Loucy (cell line): ENCODE data around the gene RNF7.
"Not testable (repeated sequence)": the region's sequence is repeated elsewhere in the genome, so short reads cannot be mapped to it uniquely, and the experiment has no call there.

ENCODE experiments used
- H2AFZ ChIP-seq: fragments of 200-600 bp; sonication (generic); 2 replicates; pipeline ENCODE4 v1.6.0; 2016; ENCODE audit warnings: antibody characterized with exemption, mild to moderate bottlenecking, low read length, moderate library complexity
- H3F3A ChIP-seq: fragments of 200-600 bp; 2 replicates; pipeline ENCODE4 v1.6.0; 2016; ENCODE audit warnings: antibody characterized with exemption, low read depth, mild to moderate bottlenecking
- H3K27me3 ChIP-seq: fragments of 200-600 bp; sonication (generic); 2 replicates; pipeline ENCODE4 v1.6.1; 2014; ENCODE audit warnings: low read length, mild to moderate bottlenecking; ENCODE audit not compliant: insufficient read depth, poor library complexity, severe bottlenecking
- H3K36me3 ChIP-seq: fragments of 200-600 bp; sonication (generic); 2 replicates; pipeline ENCODE4 v1.6.1; 2016; ENCODE audit warnings: low read length; ENCODE audit not compliant: insufficient read depth
- H3K4me1 ChIP-seq: fragments of 200-600 bp; sonication (generic); 2 replicates; pipeline ENCODE4 v1.5.1; 2014; ENCODE audit warnings: low read length, mild to moderate bottlenecking; ENCODE audit not compliant: insufficient read depth, poor library complexity, severe bottlenecking
- H3K4me2 ChIP-seq: fragments of 200-600 bp; sonication (generic); 2 replicates; pipeline ENCODE4 v1.6.0; 2014; ENCODE audit warnings: antibody characterized with exemption, low read length, low read depth, mild to moderate bottlenecking; ENCODE audit not compliant: poor library complexity, severe bottlenecking
- H3K4me3 ChIP-seq: fragments of 200-600 bp; sonication (generic); 2 replicates; pipeline ENCODE4 v1.5.1; 2014; ENCODE audit warnings: low read length, mild to moderate bottlenecking, mixed read lengths; ENCODE audit not compliant: poor library complexity, severe bottlenecking
- H3K79me2 ChIP-seq: fragments of 200-600 bp; sonication (generic); 2 replicates; pipeline ENCODE4 v1.6.1; 2014; ENCODE audit warnings: low read length; ENCODE audit not compliant: insufficient read depth
- H3K9ac ChIP-seq: fragments of 200-600 bp; sonication (generic); 2 replicates; pipeline ENCODE4 v1.6.0; 2014; ENCODE audit warnings: mild to moderate bottlenecking, low read depth, low read length, moderate library complexity; ENCODE audit not compliant: poor library complexity, severe bottlenecking
- H3K9me2 ChIP-seq: fragments of 200-600 bp; sonication (generic); replicated peaks from 2 replicates; pipeline ENCODE4 v1.6.1; 2016; ENCODE audit warnings: low read depth, low read length, mixed read lengths
- H3K9me3 ChIP-seq: fragments of 200-600 bp; sonication (generic); 2 replicates; pipeline ENCODE4 v1.6.1; 2014; ENCODE audit warnings: mild to moderate bottlenecking, antibody characterized with exemption, low read length, low read depth; ENCODE audit not compliant: insufficient read depth
- H4K20me1 ChIP-seq: fragments of 200-600 bp; sonication (generic); 2 replicates; pipeline ENCODE4 v1.6.0; 2014; ENCODE audit warnings: antibody characterized with exemption, low read length, mild to moderate bottlenecking; ENCODE audit not compliant: insufficient read depth, poor library complexity, severe bottlenecking
- EZH2phosphoT487 ChIP-seq: fragments of 200-600 bp; IDR thresholded peaks from 2 replicates; pipeline ENCODE4 v1.6.1; 2018; ENCODE audit warnings: antibody characterized with exemption, mild to moderate bottlenecking, moderate library complexity, borderline replicate concordance
- TF ChIP-seq, protein P1 (sequence below): fragments of 200-600 bp; sonication (generic); conservative IDR thresholded peaks from 2 replicates; pipeline ENCODE4 v1.5.1; 2014; ENCODE audit warnings: mild to moderate bottlenecking, antibody characterized with exemption, low read length

The RNF7 gene

DNA sequence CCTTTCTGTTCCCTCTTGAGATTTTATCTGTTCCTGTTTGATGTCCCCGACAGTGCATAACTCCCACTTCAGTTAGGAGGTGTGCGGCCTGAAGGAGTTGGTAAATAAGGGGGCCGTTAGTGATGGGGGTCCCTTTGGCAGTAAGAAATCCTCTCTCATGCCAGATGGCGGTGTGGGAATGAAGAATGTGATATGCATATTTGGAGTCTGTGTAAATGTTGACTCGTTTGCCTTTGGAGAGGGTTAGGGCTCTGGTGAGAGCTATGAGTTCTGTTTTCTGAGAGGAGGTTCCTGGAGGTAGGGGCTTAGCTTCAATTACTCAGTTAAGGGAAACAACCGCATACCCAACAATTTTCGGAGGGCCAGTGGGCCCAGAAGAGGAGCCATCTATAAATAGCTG lies 38.8 kb upstream of the RNF7 start:
- H3K27me3 ChIP-seq = no peaks in the 10 kb centered on the region
- no peaks in the 10 kb centered on the region for H4K20me1 ChIP-seq
- no peak overlapping the region for H3K9ac ChIP-seq
- no peaks in the 10 kb centered on the region for H3K36me3 ChIP-seq
- H3K9me2 ChIP-seq = no peaks in the 10 kb centered on the region
- no peak overlapping the region for H2AFZ ChIP-seq
- no peaks in the 10 kb centered on the region for H3F3A ChIP-seq
- no peaks in the 10 kb centered on the region for H3K79me2 ChIP-seq
- H3K4me3 ChIP-seq = no peak overlapping the region
- H3K4me1 ChIP-seq = no peaks in the 10 kb centered on the region
- TF ChIP-seq, protein P1, sequence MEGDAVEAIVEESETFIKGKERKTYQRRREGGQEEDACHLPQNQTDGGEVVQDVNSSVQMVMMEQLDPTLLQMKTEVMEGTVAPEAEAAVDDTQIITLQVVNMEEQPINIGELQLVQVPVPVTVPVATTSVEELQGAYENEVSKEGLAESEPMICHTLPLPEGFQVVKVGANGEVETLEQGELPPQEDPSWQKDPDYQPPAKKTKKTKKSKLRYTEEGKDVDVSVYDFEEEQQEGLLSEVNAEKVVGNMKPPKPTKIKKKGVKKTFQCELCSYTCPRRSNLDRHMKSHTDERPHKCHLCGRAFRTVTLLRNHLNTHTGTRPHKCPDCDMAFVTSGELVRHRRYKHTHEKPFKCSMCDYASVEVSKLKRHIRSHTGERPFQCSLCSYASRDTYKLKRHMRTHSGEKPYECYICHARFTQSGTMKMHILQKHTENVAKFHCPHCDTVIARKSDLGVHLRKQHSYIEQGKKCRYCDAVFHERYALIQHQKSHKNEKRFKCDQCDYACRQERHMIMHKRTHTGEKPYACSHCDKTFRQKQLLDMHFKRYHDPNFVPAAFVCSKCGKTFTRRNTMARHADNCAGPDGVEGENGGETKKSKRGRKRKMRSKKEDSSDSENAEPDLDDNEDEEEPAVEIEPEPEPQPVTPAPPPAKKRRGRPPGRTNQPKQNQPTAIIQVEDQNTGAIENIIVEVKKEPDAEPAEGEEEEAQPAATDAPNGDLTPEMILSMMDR = no peak
- no peak for TF ChIP-seq EZH2phosphoT487
- no peak overlapping the region for H3K4me2 ChIP-seq
- H3K9me3 ChIP-seq = no peaks in the 10 kb centered on the region

DNA sequence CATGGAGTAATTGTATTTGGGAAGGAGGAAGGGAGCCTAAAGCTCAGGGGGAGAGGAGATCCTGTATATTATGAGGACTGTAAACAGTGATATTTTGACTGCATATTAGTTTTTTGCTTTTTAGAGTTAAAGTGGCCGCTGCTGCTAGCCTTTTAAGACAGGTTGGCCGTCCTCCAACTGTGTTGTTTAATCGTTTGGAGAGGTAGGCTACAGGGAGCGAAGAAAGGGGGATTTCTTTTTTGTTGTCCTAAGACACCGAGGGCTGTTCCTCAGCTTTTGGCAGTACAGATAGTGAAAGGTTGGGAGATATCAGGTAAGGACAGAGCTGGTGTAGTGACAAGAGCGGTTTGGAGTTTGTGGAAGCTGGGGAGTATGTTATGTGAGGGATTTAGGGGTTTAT lies 38.2 kb upstream of the RNF7 start:
- H2AFZ ChIP-seq = no peak overlapping the region
- no peaks in the 10 kb centered on the region for H3K79me2 ChIP-seq
- no peaks in the 10 kb centered on the region for H3F3A ChIP-seq
- no peaks in the 10 kb centered on the region for H4K20me1 ChIP-seq
- no peaks in the 10 kb centered on the region for H3K27me3 ChIP-seq
- no peak overlapping the region for H3K4me3 ChIP-seq
- no peaks in the 10 kb centered on the region for H3K9me3 ChIP-seq
- no peak overlapping the region for H3K9ac ChIP-seq
- H3K9me2 ChIP-seq = no peaks in the 10 kb centered on the region
- H3K36me3 ChIP-seq = no peaks in the 10 kb centered on the region
- TF ChIP-seq EZH2phosphoT487 = no peak
- TF ChIP-seq, protein P1 = no peak
- no peak overlapping the region for H3K4me2 ChIP-seq
- H3K4me1 ChIP-seq = no peaks in the 10 kb centered on the region

DNA sequence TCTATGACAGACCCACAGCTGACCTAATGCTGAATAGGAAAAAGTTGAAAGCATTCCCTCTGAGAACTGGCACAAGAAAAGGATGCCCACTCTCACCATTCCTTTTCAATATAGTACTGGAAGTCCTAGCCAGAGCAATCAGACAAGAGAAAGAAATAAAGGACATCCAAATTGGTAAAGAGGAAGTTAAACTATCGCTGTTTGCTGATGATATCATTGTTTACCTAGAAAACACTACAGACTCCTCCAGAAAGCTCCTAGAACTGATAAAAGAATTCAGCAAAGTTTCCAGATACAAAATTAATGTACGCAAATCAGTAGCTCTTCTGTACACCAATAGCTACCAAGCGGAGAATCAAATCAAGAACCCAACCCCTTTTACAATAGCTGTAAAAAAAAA lies 34.7 kb upstream of the RNF7 start:
- H3K9me3 ChIP-seq, H3K4me2 ChIP-seq, H3K27me3 ChIP-seq, H2AFZ ChIP-seq, H3F3A ChIP-seq, H3K9ac ChIP-seq, H3K4me3 ChIP-seq, H4K20me1 ChIP-seq, H3K79me2 ChIP-seq, H3K4me1 ChIP-seq, H3K36me3 ChIP-seq, H3K9me2 ChIP-seq: not testable (repeated sequence)

DNA sequence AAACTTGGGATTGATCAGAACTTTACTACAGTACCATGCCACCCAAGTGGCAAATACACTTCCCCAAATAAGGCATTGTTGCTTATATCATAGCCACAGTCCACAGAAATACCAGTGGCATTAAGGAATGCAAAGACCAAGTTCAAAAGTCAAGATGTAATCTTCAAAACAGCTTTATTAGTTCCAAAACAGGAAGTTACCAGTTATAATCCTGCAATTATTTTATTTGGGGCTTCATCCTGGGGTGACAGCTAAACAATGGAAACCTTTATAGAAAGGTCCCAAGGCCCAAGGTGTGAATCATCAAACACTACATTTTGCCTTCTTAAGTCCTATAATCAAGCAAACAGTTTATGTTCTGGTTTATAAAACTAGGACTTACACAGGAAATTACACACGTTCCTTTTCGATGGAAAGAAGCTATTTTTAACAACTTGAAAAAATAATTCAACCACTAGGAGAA lies 30.3 kb upstream of the RNF7 start:
- H4K20me1 ChIP-seq = no peaks in the 10 kb centered on the region
- no peaks in the 10 kb centered on the region for H3K36me3 ChIP-seq
- H3F3A ChIP-seq = no peaks in the 10 kb centered on the region
- H3K9me3 ChIP-seq = no peaks in the 10 kb centered on the region
- no peaks in the 10 kb centered on the region for H3K9me2 ChIP-seq
- no peak overlapping the region for H3K9ac ChIP-seq
- H3K4me3 ChIP-seq = no peak overlapping the region
- H3K27me3 ChIP-seq = no peaks in the 10 kb centered on the region
- peaks cover 4% of the 10 kb centered on the region for H3K4me1 ChIP-seq
- H2AFZ ChIP-seq = no peak overlapping the region
- no peak overlapping the region for H3K4me2 ChIP-seq
- H3K79me2 ChIP-seq = no peaks in the 10 kb centered on the region
- TF ChIP-seq EZH2phosphoT487 = no peak
- TF ChIP-seq, protein P1 = no peak
